ENCODE results near the gene KIRREL3. TPM values are rescaled to one million over a fixed set of nuclear protein-coding genes. Genes with fewer than 3 reads are reported as not detected.

Gene KIRREL3
- polyA plus RNA-seq, 2 of the 4 experiments (the other 2 are of a cell fraction), result 3.0 to 11.0 TPM

DNA sequence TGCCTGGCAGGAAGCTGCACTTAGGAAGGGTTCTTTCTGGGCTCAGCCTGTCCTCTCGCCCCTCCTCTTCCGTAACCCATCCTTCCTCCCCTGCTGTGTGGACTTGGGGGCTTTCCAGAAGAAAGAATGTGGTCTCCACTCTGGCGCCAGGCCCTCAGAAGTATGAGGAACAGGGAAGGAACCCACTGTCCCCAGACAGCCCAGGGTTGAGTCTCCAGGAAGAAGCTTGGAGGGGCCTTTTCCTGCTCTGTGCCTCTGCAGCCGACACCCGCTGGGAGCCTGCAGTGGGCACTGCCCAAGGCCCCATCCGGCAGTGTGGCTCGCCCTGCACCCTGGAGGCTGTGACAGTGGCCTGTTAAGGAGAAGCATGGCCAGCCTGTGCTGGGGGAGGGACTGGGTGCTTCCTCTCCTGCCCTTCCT is 532.5 kb downstream of the KIRREL3 start (continued):
- TF ChIP-seq ZC3H11A (IDR thresholded peaks at IDR 0.05) (no peak), FOXS1 (CRISPR knock-in tag; IDR thresholded peaks at IDR 0.05) (no peak), CBX8 (IDR thresholded peaks at IDR 0.05) (no peak), HEYL (CRISPR knock-in tag; IDR thresholded peaks at IDR 0.05) (no peak), NPAS2 (CRISPR knock-in tag; IDR thresholded peaks at IDR 0.05; ENCODE audit: borderline replicate concordance) (no peak), ZSCAN20 (CRISPR knock-in tag; IDR thresholded peaks at IDR 0.05) (no peak), MAFK (IDR thresholded peaks at IDR 0.05; ENCODE audit: partially characterized antibody) (no peak), HOXB13 (CRISPR knock-in tag; IDR thresholded peaks at IDR 0.05; ENCODE audit: low read depth) (no peak)

- FAIRE-seq, result no peak
- H3K4me2 ChIP-seq, result no peak overlapping the region
- H3K4me3 ChIP-seq, result no peak overlapping the region
- no peak overlapping the region for H3K27ac ChIP-seq
- CTCF ChIA-PET, result interaction anchor here (3.1 kb wide), 1 partner anchor 26 kb away, joined by 13 read pairs; no protein-coding TSS in a partner anchor
- POLR2A ChIA-PET, result no interaction called here
- no peaks in the 10 kb centered on the region for H3K4me1 ChIP-seq
- no peak for DNase-seq (ENCODE audit: low read depth in 1 of 2, low spot score in 1 of 2)
- ATAC-seq, result no peak
- TF ChIP-seq ZNF302 (CRISPR knock-in tag; IDR thresholded peaks at IDR 0.05), result no peak
- no peak for TF ChIP-seq EHMT2 (IDR thresholded peaks at IDR 0.05; ENCODE audit: low read depth)
- no peak for TF ChIP-seq CBX8 (IDR thresholded peaks at IDR 0.05)
- TF ChIP-seq MYC (IDR thresholded peaks at IDR 0.05; ENCODE audit: borderline replicate concordance, low read length), result no peak
- WGBS (ENCODE audit: missing lambda C conversion rate), result 88% methylated on average over 8 of the region's 8 CpGs
- H3K9me3 ChIP-seq, result no peaks in the 10 kb centered on the region
These were observed 533.1 kb downstream of the KIRREL3 start for GRCh38 chr11:126467471-126467870.

DNA sequence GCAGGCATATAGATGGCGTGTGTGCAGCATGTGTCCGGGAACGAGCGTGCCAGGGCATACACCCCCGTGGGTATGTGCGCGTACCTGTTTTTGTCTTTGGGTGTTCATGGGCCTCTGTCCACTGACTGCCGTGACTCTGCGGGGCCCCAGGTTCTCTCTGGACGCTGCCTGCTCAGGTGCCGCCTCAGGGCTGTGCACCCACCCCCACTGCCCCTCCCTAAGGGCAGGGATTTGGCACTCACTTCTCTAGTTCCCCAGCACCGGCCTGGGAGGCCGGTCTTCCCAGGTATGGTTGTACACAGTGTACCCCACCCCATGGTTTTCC is 533.6 kb downstream of the KIRREL3 start:
- ATAC-seq (no peak), FAIRE-seq (no peak), DNase-seq (ENCODE audit: low read depth in 1 of 2, low spot score in 1 of 2) (no peak)
- H3K4me1 ChIP-seq, result no peaks in the 10 kb centered on the region
- H3K4me2 ChIP-seq, result no peak overlapping the region
- no peak overlapping the region for H3K27ac ChIP-seq
- CTCF ChIA-PET, result interaction anchor here (3.1 kb wide), 1 partner anchor 26 kb away, joined by 13 read pairs; no protein-coding TSS in a partner anchor
- POLR2A ChIA-PET, result no interaction called here
- H3K4me3 ChIP-seq, result no peak overlapping the region
- no CpG with 5 or more reads among the region's 13 CpGs for WGBS (ENCODE audit: missing lambda C conversion rate)
- TF ChIP-seq HOXB5 (CRISPR knock-in tag; IDR thresholded peaks at IDR 0.05), result no peak
- TF ChIP-seq, protein P1, sequence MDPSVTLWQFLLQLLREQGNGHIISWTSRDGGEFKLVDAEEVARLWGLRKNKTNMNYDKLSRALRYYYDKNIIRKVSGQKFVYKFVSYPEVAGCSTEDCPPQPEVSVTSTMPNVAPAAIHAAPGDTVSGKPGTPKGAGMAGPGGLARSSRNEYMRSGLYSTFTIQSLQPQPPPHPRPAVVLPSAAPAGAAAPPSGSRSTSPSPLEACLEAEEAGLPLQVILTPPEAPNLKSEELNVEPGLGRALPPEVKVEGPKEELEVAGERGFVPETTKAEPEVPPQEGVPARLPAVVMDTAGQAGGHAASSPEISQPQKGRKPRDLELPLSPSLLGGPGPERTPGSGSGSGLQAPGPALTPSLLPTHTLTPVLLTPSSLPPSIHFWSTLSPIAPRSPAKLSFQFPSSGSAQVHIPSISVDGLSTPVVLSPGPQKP (IDR thresholded peaks at IDR 0.05; ENCODE audit: low read depth, low read length), result no peak
- TF ChIP-seq ZFP36 (IDR thresholded peaks at IDR 0.05; ENCODE audit: borderline replicate concordance, partially characterized antibody), result no peak
- no peak for TF ChIP-seq NFE2L2 (conservative IDR thresholded peaks at IDR 0.05; ENCODE audit: low read length)
- TF ChIP-seq JUNB (IDR thresholded peaks at IDR 0.05), result no peak
- TF ChIP-seq, protein P2, sequence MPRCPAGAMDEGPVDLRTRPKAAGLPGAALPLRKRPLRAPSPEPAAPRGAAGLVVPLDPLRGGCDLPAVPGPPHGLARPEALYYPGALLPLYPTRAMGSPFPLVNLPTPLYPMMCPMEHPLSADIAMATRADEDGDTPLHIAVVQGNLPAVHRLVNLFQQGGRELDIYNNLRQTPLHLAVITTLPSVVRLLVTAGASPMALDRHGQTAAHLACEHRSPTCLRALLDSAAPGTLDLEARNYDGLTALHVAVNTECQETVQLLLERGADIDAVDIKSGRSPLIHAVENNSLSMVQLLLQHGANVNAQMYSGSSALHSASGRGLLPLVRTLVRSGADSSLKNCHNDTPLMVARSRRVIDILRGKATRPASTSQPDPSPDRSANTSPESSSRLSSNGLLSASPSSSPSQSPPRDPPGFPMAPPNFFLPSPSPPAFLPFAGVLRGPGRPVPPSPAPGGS (IDR thresholded peaks at IDR 0.05), result no peak
- TF ChIP-seq NPAS2 (CRISPR knock-in tag; IDR thresholded peaks at IDR 0.05; ENCODE audit: borderline replicate concordance), result no peak
- no peaks in the 10 kb centered on the region for H3K9me3 ChIP-seq

DNA sequence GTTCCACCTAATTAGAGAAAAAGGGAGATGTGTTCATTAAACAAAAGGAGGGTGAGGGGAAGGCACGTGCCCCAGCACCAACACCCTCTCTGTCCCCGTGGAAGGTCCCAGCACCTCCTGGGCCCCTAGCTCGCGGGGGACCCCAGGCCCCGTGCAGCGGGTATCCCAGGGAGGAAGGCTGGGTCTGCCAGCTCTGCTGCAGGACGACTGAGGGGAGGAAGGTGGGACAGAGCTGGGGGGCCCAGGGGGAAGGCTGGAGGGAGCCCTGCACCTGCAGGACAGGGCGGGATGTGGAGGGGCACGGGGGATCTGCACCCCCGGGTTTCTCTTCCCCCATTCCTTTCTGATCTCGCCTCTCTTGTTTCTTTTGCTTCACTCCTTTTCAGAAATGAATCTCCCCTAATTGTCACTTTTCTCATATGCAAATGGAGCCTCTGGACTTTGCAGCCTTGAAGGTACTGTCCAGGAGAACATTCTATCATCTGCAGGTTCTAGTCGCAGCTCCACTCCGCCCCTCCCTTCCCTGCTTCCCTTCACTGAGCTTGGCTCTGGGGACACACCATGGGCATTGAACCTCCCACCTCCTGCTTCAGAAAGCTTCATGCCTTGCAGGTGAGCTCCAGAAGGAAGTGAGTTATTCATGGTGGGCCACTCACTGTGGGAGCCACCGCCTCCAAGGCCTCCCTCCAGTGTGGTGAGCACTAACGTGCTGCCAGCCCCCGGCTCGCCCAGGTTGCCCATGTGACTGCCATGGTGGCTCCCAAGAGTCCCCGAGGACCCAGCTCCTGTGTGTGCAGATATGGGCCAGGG is 534.1 kb downstream of the KIRREL3 start:
- no peak overlapping the region for H3K4me3 ChIP-seq
- H3K4me1 ChIP-seq, result no peaks in the 10 kb centered on the region
- 76% methylated on average over 17 of the region's 18 CpGs for WGBS (ENCODE audit: missing lambda C conversion rate)
- FAIRE-seq (no peak), DNase-seq (ENCODE audit: low read depth in 1 of 2, low spot score in 1 of 2) (no peak), ATAC-seq (no peak)
- H3K4me2 ChIP-seq, result no peak overlapping the region
- H3K9me3 ChIP-seq, result no peaks in the 10 kb centered on the region
- CTCF ChIA-PET, result interaction anchor here (2.6 to 3.1 kb wide), 3 partner anchors 15 to 25 kb away, joined by 8 to 13 read pairs (median 13); no protein-coding TSS in a partner anchor
- POLR2A ChIA-PET, result no interaction called here
- no peak overlapping the region for H3K27ac ChIP-seq
- TF ChIP-seq RNF2 (IDR thresholded peaks at IDR 0.05; ENCODE audit: borderline replicate concordance, low read depth) (no peak), BHLHE40 (IDR thresholded peaks at IDR 0.05; ENCODE audit: low read depth, low read length) (no peak), CBX8 (IDR thresholded peaks at IDR 0.05) (no peak), PBX3 (IDR thresholded peaks at IDR 0.05) (no peak), EP300 (IDR thresholded peaks at IDR 0.05) (no peak), GATA3 (IDR thresholded peaks at IDR 0.05; ENCODE audit: borderline replicate concordance) (no peak), RAD21 (conservative IDR thresholded peaks at IDR 0.05 in 1 of 2, IDR thresholded peaks at IDR 0.05 in 1 of 2) (no peak), CEBPB (IDR thresholded peaks at IDR 0.05) (no peak), RARB (CRISPR knock-in tag; IDR thresholded peaks at IDR 0.05) (no peak), RFX5 (IDR thresholded peaks at IDR 0.05) (no peak), MYC (IDR thresholded peaks at IDR 0.05; ENCODE audit: borderline replicate concordance, low read length) (no peak)
- TF ChIP-seq, protein P3, sequence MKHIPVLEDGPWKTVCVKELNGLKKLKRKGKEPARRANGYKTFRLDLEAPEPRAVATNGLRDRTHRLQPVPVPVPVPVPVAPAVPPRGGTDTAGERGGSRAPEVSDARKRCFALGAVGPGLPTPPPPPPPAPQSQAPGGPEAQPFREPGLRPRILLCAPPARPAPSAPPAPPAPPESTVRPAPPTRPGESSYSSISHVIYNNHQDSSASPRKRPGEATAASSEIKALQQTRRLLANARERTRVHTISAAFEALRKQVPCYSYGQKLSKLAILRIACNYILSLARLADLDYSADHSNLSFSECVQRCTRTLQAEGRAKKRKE (CRISPR knock-in tag; IDR thresholded peaks at IDR 0.05; ENCODE audit: low read depth), result no peak
- TF ChIP-seq, protein P2 (IDR thresholded peaks at IDR 0.05), result no peak

Data from A549 (cell line).